Ascending aorta (tissue), 2 donors: ENCODE results near the gene DERL2. TPM values are rescaled to one million over a fixed set of nuclear protein-coding genes. Genes with fewer than 3 reads are reported as not detected.

Experiments
- DNase-seq, 2 donors: peaks; one replicate each; pipeline ENCODE4 v3.0.0-alpha.2; 2019; ENCODE audit warnings: low spot score in 2 of 2
- H3K27ac ChIP-seq, 2 donors: fragments of 200-600 bp; sonication (generic); one replicate each; pipeline ENCODE4 v1.5.1; 2016 to 2017; ENCODE audit warnings: mild to moderate bottlenecking in 1 of 2
- H3K27me3 ChIP-seq: fragments of 200-600 bp; sonication (generic); one replicate; pipeline ENCODE4 v1.5.1; 2017
- H3K36me3 ChIP-seq, 2 donors: fragments of 200-600 bp; sonication (generic); one replicate each; pipeline ENCODE4 v1.5.1; 2016
- H3K4me1 ChIP-seq, 2 donors: fragments of 200-600 bp; sonication (generic); one replicate each; pipeline ENCODE4 v1.5.1; 2016 to 2017; ENCODE audit warnings: mild to moderate bottlenecking in 1 of 2
- H3K4me3 ChIP-seq, 2 donors: fragments of 200-600 bp; sonication (generic); one replicate each; pipeline ENCODE4 v1.5.1; 2016 to 2017; ENCODE audit warnings: mild to moderate bottlenecking in 1 of 2
- H3K9me3 ChIP-seq, 2 donors: fragments of 200-600 bp; sonication (generic); one replicate each; pipeline ENCODE4 v1.5.1; 2016
- intact Hi-C: fragments of 100-400 bp; cut with DNase I; formaldehyde crosslinking; loops from one replicate; pipeline ENCODE4 v1.15.1; 2023
- total RNA-seq: library from RNA; depleted of rRNA; stranded (reverse); fragments of >200 nt; gene quantifications from one replicate; pipeline ENCODE4 v1.1.0, GENCODE V29; 2016
- TF ChIP-seq, protein P1 (sequence below), 3 experiments: fragments of 200-600 bp in 2 of 3; fragments of 450-650 bp in 1 of 3; sonication (generic) in 2 of 3; IDR thresholded peaks; one replicate each; pipeline ENCODE4 v1.5.1; 2016 to 2019; ENCODE audit warnings: antibody characterized with exemption in 3 of 3, mild to moderate bottlenecking in 1 of 3, moderate library complexity in 1 of 3

The DERL2 gene
- total RNA-seq, 1 donor from 2014 or later, result 7.5 TPM

- Histone ChIP-seq H3K4me1 (peaks cover 5 to 15% of the 10 kb centered on the region in 2 donors), H3K27ac (no peak overlapping the region), H3K9me3 (no peaks in the 10 kb centered on the region), H3K27me3 (no peaks in the 10 kb centered on the region), H3K36me3 (peaks cover 47 to 68% of the 10 kb centered on the region in 2 donors), H3K4me3 (no peak overlapping the region)
- intact Hi-C loops, result no loop called here
- TF ChIP-seq, protein P1, sequence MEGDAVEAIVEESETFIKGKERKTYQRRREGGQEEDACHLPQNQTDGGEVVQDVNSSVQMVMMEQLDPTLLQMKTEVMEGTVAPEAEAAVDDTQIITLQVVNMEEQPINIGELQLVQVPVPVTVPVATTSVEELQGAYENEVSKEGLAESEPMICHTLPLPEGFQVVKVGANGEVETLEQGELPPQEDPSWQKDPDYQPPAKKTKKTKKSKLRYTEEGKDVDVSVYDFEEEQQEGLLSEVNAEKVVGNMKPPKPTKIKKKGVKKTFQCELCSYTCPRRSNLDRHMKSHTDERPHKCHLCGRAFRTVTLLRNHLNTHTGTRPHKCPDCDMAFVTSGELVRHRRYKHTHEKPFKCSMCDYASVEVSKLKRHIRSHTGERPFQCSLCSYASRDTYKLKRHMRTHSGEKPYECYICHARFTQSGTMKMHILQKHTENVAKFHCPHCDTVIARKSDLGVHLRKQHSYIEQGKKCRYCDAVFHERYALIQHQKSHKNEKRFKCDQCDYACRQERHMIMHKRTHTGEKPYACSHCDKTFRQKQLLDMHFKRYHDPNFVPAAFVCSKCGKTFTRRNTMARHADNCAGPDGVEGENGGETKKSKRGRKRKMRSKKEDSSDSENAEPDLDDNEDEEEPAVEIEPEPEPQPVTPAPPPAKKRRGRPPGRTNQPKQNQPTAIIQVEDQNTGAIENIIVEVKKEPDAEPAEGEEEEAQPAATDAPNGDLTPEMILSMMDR (IDR thresholded peaks at IDR 0.05), result no peak
- peak in 1 of 2 donors; percentile 30 for DNase-seq
Measured at GRCh38 chr17:5530265-5531084, 44.5 kb upstream of the DERL2 start.

GRCh38 chr17:5527601-5528250 is 41.7 kb upstream of the DERL2 start:
- Histone ChIP-seq H3K4me3 (no peak overlapping the region), H3K9me3 (no peaks in the 10 kb centered on the region), H3K27ac (peak overlapping the region; percentile 94), H3K4me1 (peaks cover 5 to 15% of the 10 kb centered on the region in 2 donors), H3K36me3 (peaks cover 49 to 71% of the 10 kb centered on the region in 2 donors), H3K27me3 (no peaks in the 10 kb centered on the region)
- intact Hi-C loops, result loop anchor here (1.0 kb wide), 1 partner anchor 41 kb away; the partner anchor contains the start of genes DERL2 and MIS12
- peak in 1 of 2 donors; percentile 22 for DNase-seq
- TF ChIP-seq, protein P1 (IDR thresholded peaks at IDR 0.05), result no peak

DNA sequence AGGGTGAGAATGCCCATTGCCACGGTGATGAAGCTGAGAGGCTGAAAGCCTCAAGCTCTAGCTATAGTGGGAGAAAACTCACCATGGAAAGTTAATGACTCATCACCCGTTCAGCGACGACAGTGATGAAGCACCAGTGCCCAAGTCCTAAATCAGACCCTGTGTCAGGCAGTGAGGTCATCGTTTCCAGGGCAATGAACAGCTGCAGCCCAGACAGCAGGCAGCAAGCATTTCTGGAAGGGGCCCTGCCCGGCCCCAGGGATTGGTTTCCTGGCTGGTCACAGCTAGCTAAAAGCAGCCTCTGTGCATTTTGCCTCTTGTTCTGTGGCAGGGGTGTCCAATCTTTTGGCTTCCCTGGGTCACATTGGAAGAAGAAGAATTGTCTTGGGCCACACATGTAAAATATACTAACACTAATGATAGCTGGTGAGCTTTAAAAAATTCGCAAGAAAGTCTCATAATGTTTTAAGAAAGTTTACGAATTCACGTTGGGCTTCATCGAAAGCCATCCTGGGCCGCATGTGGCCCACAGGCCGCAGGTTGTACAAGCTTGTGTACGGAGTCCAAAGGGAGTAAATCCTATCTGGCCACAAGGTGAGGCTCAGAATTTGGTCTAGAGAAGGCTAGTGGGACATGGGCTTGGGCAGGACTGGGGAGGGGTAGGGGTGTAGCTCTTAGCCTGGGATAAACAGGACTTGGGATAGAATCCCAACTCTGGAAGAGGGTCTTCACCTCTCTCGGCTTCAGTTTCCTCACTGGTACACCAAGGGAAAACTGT is 41.0 kb upstream of the DERL2 start:
- intact Hi-C loops, result loop anchor here (1.0 kb wide), 1 partner anchor 41 kb away; the partner anchor contains the start of genes DERL2 and MIS12
- TF ChIP-seq, protein P1 (IDR thresholded peaks at IDR 0.05), result no peak
- Histone ChIP-seq H3K4me3 (no peak overlapping the region), H3K27ac (peak overlapping the region; percentile 94), H3K36me3 (peaks cover 50 to 70% of the 10 kb centered on the region in 2 donors), H3K27me3 (no peaks in the 10 kb centered on the region), H3K4me1 (peaks cover 5 to 15% of the 10 kb centered on the region in 2 donors), H3K9me3 (no peaks in the 10 kb centered on the region)
- DNase-seq, result peak; percentile 76 to 93

GRCh38 chr17:5523249-5523648 is 37.3 kb upstream of the DERL2 start:
- no peaks in the 10 kb centered on the region for H3K9me3 ChIP-seq
- H3K27me3 ChIP-seq, result no peaks in the 10 kb centered on the region
- no peak for DNase-seq
- H3K4me3 ChIP-seq, result no peak overlapping the region
- no peak overlapping the region for H3K27ac ChIP-seq
- intact Hi-C loops, result no loop called here
- peaks cover 5 to 15% of the 10 kb centered on the region in 2 donors for H3K4me1 ChIP-seq
- H3K36me3 ChIP-seq, result peaks cover 33 to 56% of the 10 kb centered on the region in 2 donors
- TF ChIP-seq, protein P1 (IDR thresholded peaks at IDR 0.05), result no peak

- no peak for DNase-seq
- Histone ChIP-seq H3K9me3 (no peaks in the 10 kb centered on the region), H3K4me3 (no peak overlapping the region), H3K36me3 (peaks cover 38 to 59% of the 10 kb centered on the region in 2 donors), H3K27ac (no peak overlapping the region), H3K27me3 (no peaks in the 10 kb centered on the region), H3K4me1 (peaks cover 5 to 11% of the 10 kb centered on the region in 2 donors)
- intact Hi-C loops, result no loop called here
- TF ChIP-seq, protein P1 (IDR thresholded peaks at IDR 0.05), result no peak
Measured at GRCh38 chr17:5522476-5522875, 36.5 kb upstream of the DERL2 start.
